Measurements from ENCODE around the gene CDK10. TPM values are rescaled to one million over a fixed set of nuclear protein-coding genes. Genes with fewer than 3 reads are reported as not detected.
A peak's percentile ranks its signal among the peaks of the same experiment; 100 is the strongest.

CDK10 gene
- total and polyA plus RNA-seq, 9 of the 15 experiments (the other 6 are each of a cell fraction or from before 2014, with no cell fraction given): 2.0 to 85.1 (median 40.1) TPM

- TF ChIP-seq SMAD2 (IDR thresholded peaks at IDR 0.05; ENCODE audit: low read depth, low read length) (no peak), ZNF445 (CRISPR knock-in tag; IDR thresholded peaks at IDR 0.05; ENCODE audit: low read depth) (no peak), CBFB (CRISPR knock-in tag; IDR thresholded peaks at IDR 0.05) (no peak), CHD7 (IDR thresholded peaks at IDR 0.05; ENCODE audit: low read depth, low read length) (peak; percentile 25), STAT5B (CRISPR knock-in tag; IDR thresholded peaks at IDR 0.05) (no peak), ZNF274 (IDR thresholded peaks at IDR 0.05; ENCODE audit: borderline replicate concordance, low read depth, low read length) (no peak), DLX4 (CRISPR knock-in tag; IDR thresholded peaks at IDR 0.05) (no peak), POLR2G (IDR thresholded peaks at IDR 0.05; ENCODE audit: low read depth, low read length) (peak; percentile 90), SFPQ (IDR thresholded peaks at IDR 0.05; ENCODE audit: low read depth, low read length) (no peak), KLF1 (tag; IDR thresholded peaks at IDR 0.05) (no peak), ZNF280B (CRISPR knock-in tag; IDR thresholded peaks at IDR 0.05) (no peak)
Observed at GRCh38 chr16:89720813-89721545, 34.5 kb downstream of the CDK10 start, which contains the start of the genes VPS9D1 and ZNF276 (continued).
